Upper lobe of right lung (tissue), 1 donor: Measurements from ENCODE around the gene ULBP3. TPM values are rescaled to one million over a fixed set of nuclear protein-coding genes. Genes with fewer than 3 reads are reported as not detected.

Experiments used
- ATAC-seq: fragments of 200-7000 bp; cut with Tn5 transposase; one replicate; pipeline ENCODE4 v1.9.1; 2020; ENCODE audit warnings: mild to moderate bottlenecking, moderate library complexity
- DNase-seq: peaks from one replicate; pipeline ENCODE4 v3.0.0-alpha.2; 2020
- H3K27ac ChIP-seq: fragments of 200-600 bp; one replicate; pipeline ENCODE4 v1.8.0; 2022
- H3K27me3 ChIP-seq: fragments of 200-600 bp; one replicate; pipeline ENCODE4 v1.8.0; 2022; ENCODE audit warnings: mild to moderate bottlenecking
- H3K36me3 ChIP-seq: fragments of 200-600 bp; one replicate; pipeline ENCODE4 v1.8.0; 2022
- H3K4me1 ChIP-seq: fragments of 200-600 bp; one replicate; pipeline ENCODE4 v1.8.0; 2022
- H3K4me3 ChIP-seq: fragments of 200-600 bp; one replicate; pipeline ENCODE4 v1.8.0; 2022; ENCODE audit warnings: mild to moderate bottlenecking
- H3K9me3 ChIP-seq: fragments of 200-600 bp; one replicate; pipeline ENCODE4 v1.8.0; 2022
- CTCF ChIP-seq: fragments of 200-600 bp; IDR thresholded peaks from one replicate; pipeline ENCODE4 v1.8.0; 2022; ENCODE audit warnings: antibody characterized with exemption
- intact Hi-C: fragments of 100-400 bp; cut with DNase I; formaldehyde crosslinking; loops from one replicate; pipeline ENCODE4 v1.11.0; 2022
- total RNA-seq: library from RNA; stranded (reverse); fragmentation: NEBNext Ultra II Directional; extraction: Animal tissue kit (Norgen Biotek cat#: 25700); gene quantifications from one replicate; pipeline ENCODE4 v1.2.1, GENCODE V29; 2021
- donor health status: DM: no; HTN: yes; CAD: no; lungs with severe emphysema.

The ULBP3 gene
- total RNA-seq, 1 donor from 2014 or later, result 3.8 TPM

- Histone ChIP-seq H3K4me3 (no peak overlapping the region), H3K27me3 (no peaks in the 10 kb centered on the region), H3K9me3 (no peaks in the 10 kb centered on the region), H3K4me1 (no peaks in the 10 kb centered on the region), H3K27ac (no peak overlapping the region), H3K36me3 (no peaks in the 10 kb centered on the region)
- intact Hi-C loops, result loop anchor here (5.0 kb wide), 1 partner anchor 248 kb away; no protein-coding TSS in a partner anchor
- no peak for DNase-seq
- no peak for TF ChIP-seq CTCF
- ATAC-seq, result no peak
These were observed 15.5 kb upstream of the ULBP3 start for GRCh38 chr6:150084426-150084825.

GRCh38 chr6:150083839-150084238 is 14.9 kb upstream of the ULBP3 start:
- no peak overlapping the region for H3K4me3 ChIP-seq
- no peak overlapping the region for H3K27ac ChIP-seq
- no peak for DNase-seq
- no peaks in the 10 kb centered on the region for H3K36me3 ChIP-seq
- intact Hi-C loops, result loop anchor here (5.0 kb wide), 1 partner anchor 248 kb away; no protein-coding TSS in a partner anchor
- no peak for TF ChIP-seq CTCF
- H3K9me3 ChIP-seq, result no peaks in the 10 kb centered on the region
- ATAC-seq, result no peak
- H3K4me1 ChIP-seq, result no peaks in the 10 kb centered on the region
- H3K27me3 ChIP-seq, result no peaks in the 10 kb centered on the region

- DNase-seq, result no peak
- Histone ChIP-seq H3K36me3 (no peaks in the 10 kb centered on the region), H3K9me3 (no peaks in the 10 kb centered on the region), H3K27me3 (no peaks in the 10 kb centered on the region), H3K27ac (no peak overlapping the region), H3K4me1 (no peaks in the 10 kb centered on the region), H3K4me3 (no peak overlapping the region)
- no peak for TF ChIP-seq CTCF
- intact Hi-C loops, result loop anchor here (5.0 kb wide), 1 partner anchor 251 kb away; no protein-coding TSS in a partner anchor
- no peak for ATAC-seq
These were observed 12.8 kb upstream of the ULBP3 start for GRCh38 chr6:150081702-150082101.

DNA sequence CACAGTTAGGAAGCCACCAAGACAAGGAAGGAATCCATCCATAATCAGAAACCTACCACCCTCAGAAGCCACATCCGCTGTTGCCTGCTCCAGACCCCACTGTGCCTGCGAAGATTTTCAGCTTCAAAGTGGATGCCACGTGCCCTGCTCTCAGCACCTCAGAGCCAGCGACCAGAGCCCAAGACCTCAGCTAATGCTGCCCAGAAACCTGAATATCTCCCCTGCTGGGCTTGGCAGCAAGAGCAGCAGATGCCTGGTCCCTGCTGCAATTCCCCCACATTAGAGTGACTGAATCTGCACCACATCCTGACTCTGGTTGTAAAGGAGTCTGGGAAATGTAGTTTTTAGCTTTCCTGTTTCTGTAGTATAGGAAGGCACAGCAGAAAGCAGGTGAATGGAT is 10.7 kb upstream of the ULBP3 start:
- intact Hi-C loops, result loop anchor here (5.0 kb wide), 1 partner anchor 253 kb away; no protein-coding TSS in a partner anchor
- DNase-seq (no peak), ATAC-seq (no peak)
- H3K9me3 ChIP-seq, result no peaks in the 10 kb centered on the region
- H3K4me3 ChIP-seq, result no peak overlapping the region
- no peak for TF ChIP-seq CTCF
- H3K4me1 ChIP-seq, result no peaks in the 10 kb centered on the region
- no peaks in the 10 kb centered on the region for H3K36me3 ChIP-seq
- H3K27me3 ChIP-seq, result no peaks in the 10 kb centered on the region
- no peak overlapping the region for H3K27ac ChIP-seq

DNA sequence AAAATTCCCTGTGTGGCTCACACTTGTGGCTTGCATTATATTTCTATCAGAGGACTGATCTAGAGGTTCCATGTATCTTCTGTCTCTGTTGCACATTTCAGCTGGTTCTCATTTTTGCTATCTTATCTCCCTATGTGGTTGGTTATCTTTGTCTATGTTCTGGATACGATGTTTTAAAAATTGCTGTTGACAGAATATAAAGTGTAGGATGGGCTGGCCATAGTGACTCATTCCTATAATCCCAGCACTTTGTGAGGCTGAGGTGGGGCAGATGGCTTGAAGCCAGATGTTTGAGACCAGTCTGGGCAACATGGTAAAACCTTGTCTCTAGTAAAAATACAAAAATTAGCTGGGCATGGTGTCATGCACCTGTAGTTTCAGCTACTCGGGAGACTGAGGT is 9.9 kb upstream of the ULBP3 start:
- no peaks in the 10 kb centered on the region for H3K36me3 ChIP-seq
- no peak overlapping the region for H3K4me3 ChIP-seq
- no peak overlapping the region for H3K27ac ChIP-seq
- TF ChIP-seq CTCF, result no peak
- DNase-seq (no peak), ATAC-seq (no peak)
- H3K9me3 ChIP-seq, result no peaks in the 10 kb centered on the region
- no peaks in the 10 kb centered on the region for H3K4me1 ChIP-seq
- no peaks in the 10 kb centered on the region for H3K27me3 ChIP-seq
- intact Hi-C loops, result no loop called here
